HG02678 (cell line): ENCODE results near the gene LITAF.
"Not testable (repeated sequence)": the region's sequence is repeated elsewhere in the genome, so short reads cannot be mapped to it uniquely, and the experiment has no call there.

Experiments
- ATAC-seq: cut with Tn5 transposase; IDR thresholded peaks from one replicate; pipeline ENCODE4 v1.9.1; 2021; ENCODE audit warnings: mild to moderate bottlenecking, moderate library complexity; ENCODE audit not compliant: unreplicated experiment

LITAF gene

GRCh38 chr16:11601911-11602310, 15.2 kb upstream of the LITAF start:
- ATAC-seq: no peak

- ATAC-seq: no peak
Observed at GRCh38 chr16:11601425-11601824, 14.7 kb upstream of the LITAF start.

GRCh38 chr16:11599579-11599978, 12.9 kb upstream of the LITAF start:
- ATAC-seq: no peak

GRCh38 chr16:11597235-11598095, 10.7 kb upstream of the LITAF start:
- ATAC-seq: no peak

- no peak for ATAC-seq
Observed at GRCh38 chr16:11596572-11597226, 10.0 kb upstream of the LITAF start.

GRCh38 chr16:11593581-11593980, 6.9 kb upstream of the LITAF start:
- ATAC-seq: no peak

- ATAC-seq: not testable (repeated sequence)
Observed at GRCh38 chr16:11593076-11593475, 6.4 kb upstream of the LITAF start.

- not testable (repeated sequence) for ATAC-seq
Observed at GRCh38 chr16:11591630-11592029, 4.9 kb upstream of the LITAF start.

GRCh38 chr16:11589198-11589550, 2.5 kb upstream of the LITAF start:
- ATAC-seq: no peak

GRCh38 chr16:11588321-11589197, 1.8 kb upstream of the LITAF start:
- ATAC-seq: no peak

- ATAC-seq: no peak
Observed at GRCh38 chr16:11587643-11588247, 1.0 kb upstream of the LITAF start.

GRCh38 chr16:11586378-11586855, 302 bp downstream of the LITAF start:
- peak; percentile 26 for ATAC-seq

GRCh38 chr16:11585460-11586377, 1.0 kb downstream of the LITAF start:
- no peak for ATAC-seq

GRCh38 chr16:11583889-11584565, 2.7 kb downstream of the LITAF start:
- ATAC-seq: no peak

- ATAC-seq: no peak
Observed at GRCh38 chr16:11583166-11583565, 3.6 kb downstream of the LITAF start.

- peak; percentile 30 for ATAC-seq
Observed at GRCh38 chr16:11582157-11582814, 4.4 kb downstream of the LITAF start.

GRCh38 chr16:11581678-11582077, 5.0 kb downstream of the LITAF start:
- ATAC-seq: no peak

GRCh38 chr16:11580451-11581086, 6.2 kb downstream of the LITAF start:
- ATAC-seq: no peak
